Neuronal stem cell (in vitro differentiated cells): ENCODE data around the gene PAQR7.

Experiments
- DNase-seq: peaks from one replicate; pipeline ENCODE4 v3.0.0-alpha.2; 2013; ENCODE audit warnings: low spot score
- H2AFZ ChIP-seq: one replicate; pipeline ENCODE4 v1.6.1; 2013; ENCODE audit warnings: mild to moderate bottlenecking, low read length, inconsistent platforms
- H2AK5ac ChIP-seq: 2 replicates; pipeline ENCODE4 v1.6.1; 2013; ENCODE audit warnings: low read depth, mild to moderate bottlenecking, inconsistent platforms, low read length, moderate library complexity, mixed read lengths
- H2BK120ac ChIP-seq: 2 replicates; pipeline ENCODE4 v1.6.1; 2013; ENCODE audit warnings: low read depth, mild to moderate bottlenecking, inconsistent platforms, low read length, moderate library complexity, mixed read lengths
- H2BK12ac ChIP-seq: one replicate; pipeline ENCODE4 v1.6.1; 2013; ENCODE audit warnings: low read length, inconsistent platforms
- H2BK15ac ChIP-seq: 2 replicates; pipeline ENCODE4 v1.6.1; 2013; ENCODE audit warnings: mild to moderate bottlenecking, low read length, inconsistent platforms, mixed read lengths
- H2BK5ac ChIP-seq: one replicate; pipeline ENCODE4 v1.6.1; 2013; ENCODE audit warnings: inconsistent platforms, mild to moderate bottlenecking, low read length, moderate library complexity
- H3K14ac ChIP-seq: one replicate; pipeline ENCODE4 v1.6.1; 2013; ENCODE audit warnings: low read length, inconsistent platforms
- H3K18ac ChIP-seq: 2 replicates; pipeline ENCODE4 v1.6.1; 2013; ENCODE audit warnings: low read length, inconsistent platforms
- H3K23ac ChIP-seq: 2 replicates; pipeline ENCODE4 v1.6.1; 2013; ENCODE audit warnings: low read depth, mild to moderate bottlenecking, mixed read lengths, low read length, inconsistent platforms; ENCODE audit not compliant: poor library complexity
- H3K27ac ChIP-seq: replicated peaks from 3 replicates; pipeline ENCODE4 v1.5.1; 2013; ENCODE audit warnings: low read length, inconsistent platforms
- H3K27me3 ChIP-seq, 3 experiments: 2 replicates each; pipeline ENCODE4 v1.6.1; 2013; ENCODE audit warnings: low read length in 3 of 3, mild to moderate bottlenecking in 2 of 3, inconsistent platforms in 1 of 3, low read depth in 1 of 3, mixed read lengths in 1 of 3, moderate library complexity in 1 of 3; ENCODE audit not compliant: control insufficient read depth in 3 of 3, insufficient read depth in 3 of 3
- H3K36me3 ChIP-seq, 2 donors: replicated peaks in 1 of 2; 2 replicates each; pipeline ENCODE4 v1.6.1; 2013; ENCODE audit warnings: low read length in 2 of 2; ENCODE audit not compliant: control insufficient read depth in 2 of 2, insufficient read depth in 2 of 2
- H3K4ac ChIP-seq: 2 replicates; pipeline ENCODE4 v1.6.1; 2013; ENCODE audit warnings: inconsistent platforms, mild to moderate bottlenecking, low read length, moderate library complexity
- H3K4me1 ChIP-seq, 2 donors: 1 replicate in 1 of 2; 2 replicates in 1 of 2; pipeline ENCODE4 v1.6.1; 2013; ENCODE audit warnings: low read length in 2 of 2, low read depth in 1 of 2; ENCODE audit not compliant: control insufficient read depth in 2 of 2, insufficient read depth in 1 of 2
- H3K4me2 ChIP-seq: one replicate; pipeline ENCODE4 v1.6.1; 2013; ENCODE audit warnings: mild to moderate bottlenecking, low read length, inconsistent platforms; ENCODE audit not compliant: insufficient read depth, poor library complexity, severe bottlenecking
- H3K4me3 ChIP-seq, 2 donors: 2 replicates each; pipeline ENCODE4 v1.5.1; 2013; ENCODE audit warnings: low read length in 2 of 2, mild to moderate bottlenecking in 2 of 2, inconsistent platforms in 1 of 2, moderate library complexity in 1 of 2
- H3K79me1 ChIP-seq: one replicate; pipeline ENCODE4 v1.6.1; 2013; ENCODE audit warnings: low read depth, mild to moderate bottlenecking, inconsistent platforms, low read length, moderate library complexity
- H3K9ac ChIP-seq: one replicate; pipeline ENCODE4 v1.6.1; 2013; ENCODE audit warnings: mild to moderate bottlenecking, low read depth, low read length, inconsistent platforms; ENCODE audit not compliant: poor library complexity
- H3K9me3 ChIP-seq, 2 donors: replicated peaks in 1 of 2; 2 replicates each; pipeline versions ENCODE3 to v1.6.1; 2013; ENCODE audit warnings: low read length in 2 of 2, mild to moderate bottlenecking in 2 of 2, inconsistent platforms in 1 of 2, low read depth in 1 of 2, mixed read lengths in 1 of 2, moderate library complexity in 1 of 2; ENCODE audit not compliant: control insufficient read depth in 2 of 2, insufficient read depth in 1 of 2
- H4K8ac ChIP-seq: one replicate; pipeline ENCODE4 v1.6.1; 2013; ENCODE audit warnings: low read depth, mild to moderate bottlenecking, inconsistent platforms, low read length, moderate library complexity
- H4K91ac ChIP-seq: one replicate; pipeline ENCODE4 v1.6.1; 2013; ENCODE audit warnings: low read length, low read depth, mild to moderate bottlenecking, inconsistent platforms; ENCODE audit not compliant: poor library complexity
- WGBS, 2 donors: extraction: QIAGEN DNeasy Blood & Tissue Kit; methylation state at CpG; one replicate each; pipeline ENCODE4 v1.1.7; 2013; ENCODE audit warnings: missing lambda C conversion rate in 2 of 2, mixed read lengths in 1 of 2; ENCODE audit not compliant: insufficient read length in 2 of 2, insufficient replicate concordance in 1 of 2; ENCODE audit errors: extremely low coverage in 2 of 2; 5-methylcytosine and 5-hydroxymethylcytosine counted together

PAQR7 gene

GRCh38 chr1:25858494-25858893, 17.0 kb downstream of the PAQR7 start:
- no CpG with 5 or more reads among the region's 7 CpGs for WGBS, 2 donors
- no peak overlapping the region for H2BK15ac ChIP-seq
- no peak overlapping the region for H2AK5ac ChIP-seq
- peaks cover 3 to 6% of the 10 kb centered on the region in 2 donors for H3K4me1 ChIP-seq
- no peak overlapping the region for H3K27ac ChIP-seq
- peaks cover 2 to 14% of the 10 kb centered on the region in 2 donors for H3K36me3 ChIP-seq
- peak overlapping the region; percentile 90 for H3K23ac ChIP-seq
- no peaks in the 10 kb centered on the region for H3K79me1 ChIP-seq
- no peak overlapping the region for H3K14ac ChIP-seq
- H3K4me2 ChIP-seq = peak overlapping the region; percentile 98
- no peaks in the 10 kb centered on the region for H3K9me3 ChIP-seq
- no peak overlapping the region for H2BK5ac ChIP-seq
- no peaks in the 10 kb centered on the region for H3K27me3 ChIP-seq
- no peak overlapping the region for H2BK120ac ChIP-seq
- peak overlapping the region; percentile 92 for H3K4me3 ChIP-seq
- no peak overlapping the region for H4K8ac ChIP-seq
- H4K91ac ChIP-seq = no peak overlapping the region
- peak overlapping the region; percentile 93 for H2AFZ ChIP-seq
- peak overlapping the region; percentile 46 for H3K9ac ChIP-seq
- peak overlapping the region; percentile 82 for H3K18ac ChIP-seq
- DNase-seq = no peak
- H3K4ac ChIP-seq = no peak overlapping the region
- H2BK12ac ChIP-seq = no peak overlapping the region

DNA sequence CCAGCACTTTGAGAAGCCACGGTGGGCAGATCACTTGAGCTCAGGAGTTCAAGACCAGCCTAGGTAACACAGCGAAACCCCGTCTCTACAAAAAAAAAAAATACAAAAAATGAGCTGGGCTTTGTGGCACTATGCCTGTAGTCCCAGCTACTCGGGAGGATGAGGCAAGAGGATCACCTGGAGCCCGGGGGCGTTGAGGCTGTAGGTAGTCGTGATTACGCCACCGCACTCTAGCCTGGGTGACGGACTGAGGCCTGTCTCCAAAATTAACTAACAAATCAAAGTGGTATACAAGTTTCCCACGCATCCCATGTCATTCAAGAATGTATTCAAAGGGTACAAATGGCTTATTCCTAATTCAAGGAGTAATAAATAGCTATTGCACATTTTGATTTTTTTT, 18.7 kb downstream of the PAQR7 start:
- Histone ChIP-seq H4K91ac (no peak overlapping the region), H2BK15ac (no peak overlapping the region), H3K4me3 (no peak overlapping the region), H3K36me3 (no peaks in the 10 kb centered on the region), H3K9me3 (peaks cover 0 to 3% of the 10 kb centered on the region in 2 donors), H4K8ac (no peak overlapping the region), H3K4ac (no peak overlapping the region), H2AK5ac (no peak overlapping the region), H3K27me3 (peaks cover 0 to under 1% (median 0%) of the 10 kb centered on the region in 3 experiments), H3K14ac (no peak overlapping the region), H2BK12ac (no peak overlapping the region), H3K4me1 (peaks cover 3 to 6% of the 10 kb centered on the region in 2 donors), H3K23ac (no peak overlapping the region), H2AFZ (no peak overlapping the region), H3K9ac (no peak overlapping the region), H2BK5ac (no peak overlapping the region), H3K27ac (no peak overlapping the region), H2BK120ac (no peak overlapping the region), H3K18ac (no peak overlapping the region), H3K79me1 (no peaks in the 10 kb centered on the region), H3K4me2 (no peak overlapping the region)
- DNase-seq = no peak
- no CpG with 5 or more reads among the region's 11 CpGs for WGBS, 2 donors

DNA sequence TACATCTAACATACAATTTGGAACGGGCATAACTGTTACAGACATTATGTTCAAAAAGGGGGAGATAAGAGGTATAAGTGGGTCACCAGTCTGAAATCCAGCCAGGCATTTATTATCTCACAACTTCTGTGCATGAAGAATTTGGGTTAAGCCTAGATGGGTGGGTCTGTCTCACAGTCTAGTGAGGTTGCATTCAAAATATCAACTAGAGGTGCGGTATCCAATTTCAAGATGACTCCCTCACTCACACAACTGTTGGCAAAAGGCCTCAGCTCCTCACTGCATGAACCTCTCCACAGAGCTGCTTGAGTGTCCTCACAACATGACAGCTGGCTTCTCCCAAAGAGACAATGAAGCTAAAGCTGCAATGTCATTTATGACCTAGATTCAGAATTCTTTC, 21.0 kb downstream of the PAQR7 start:
- H3K18ac ChIP-seq = no peak overlapping the region
- WGBS, 2 donors = no CpG with 5 or more reads among the region's 2 CpGs
- no peak overlapping the region for H2BK5ac ChIP-seq
- H3K4me3 ChIP-seq = no peak overlapping the region
- no peaks in the 10 kb centered on the region for H3K79me1 ChIP-seq
- DNase-seq = no peak
- no peak overlapping the region for H3K4ac ChIP-seq
- H4K8ac ChIP-seq = no peak overlapping the region
- no peak overlapping the region for H2AFZ ChIP-seq
- H4K91ac ChIP-seq = no peak overlapping the region
- H2BK120ac ChIP-seq = no peak overlapping the region
- no peak overlapping the region for H2BK12ac ChIP-seq
- H2AK5ac ChIP-seq = no peak overlapping the region
- peaks cover 0 to 4% of the 10 kb centered on the region in 2 donors for H3K9me3 ChIP-seq
- H3K27ac ChIP-seq = no peak overlapping the region
- no peak overlapping the region for H3K9ac ChIP-seq
- no peak overlapping the region for H3K14ac ChIP-seq
- H2BK15ac ChIP-seq = no peak overlapping the region
- H3K4me1 ChIP-seq = peaks cover 2 to 3% of the 10 kb centered on the region in 2 donors
- H3K36me3 ChIP-seq = no peaks in the 10 kb centered on the region
- no peak overlapping the region for H3K23ac ChIP-seq
- H3K27me3 ChIP-seq = peaks cover 0 to 2% (median 0%) of the 10 kb centered on the region in 3 experiments
- no peak overlapping the region for H3K4me2 ChIP-seq

DNA sequence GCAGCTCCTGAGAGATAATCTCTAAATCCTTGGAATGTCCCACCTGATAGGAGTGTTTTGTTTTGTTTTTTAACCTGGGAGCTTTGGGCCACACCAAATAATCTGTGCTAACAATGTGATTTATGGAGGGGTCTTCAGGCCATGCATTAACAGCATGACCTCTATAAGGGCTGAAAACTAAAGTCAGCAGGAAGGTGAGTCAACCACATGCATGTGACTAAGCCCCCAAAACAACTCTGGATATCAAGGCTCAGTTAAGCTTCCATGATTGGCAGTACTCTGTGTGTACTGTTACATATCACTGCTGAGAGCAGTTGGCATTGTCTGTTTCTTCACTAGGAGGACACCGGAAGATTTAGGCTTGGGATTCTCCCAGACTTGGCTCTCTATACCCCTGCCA, 27.0 kb downstream of the PAQR7 start:
- H3K9me3 ChIP-seq = peaks cover 0 to 4% of the 10 kb centered on the region in 2 donors
- H2AFZ ChIP-seq = no peak overlapping the region
- no peak overlapping the region for H4K91ac ChIP-seq
- no peak for DNase-seq
- no peak overlapping the region for H3K23ac ChIP-seq
- no peak overlapping the region for H3K4ac ChIP-seq
- no peak overlapping the region for H4K8ac ChIP-seq
- H3K27ac ChIP-seq = no peak overlapping the region
- H2BK12ac ChIP-seq = no peak overlapping the region
- no peak overlapping the region for H3K4me2 ChIP-seq
- no peak overlapping the region for H2BK15ac ChIP-seq
- no peak overlapping the region for H3K18ac ChIP-seq
- H3K36me3 ChIP-seq = no peaks in the 10 kb centered on the region
- H3K27me3 ChIP-seq = peaks cover 0 to 2% (median 0%) of the 10 kb centered on the region in 3 experiments
- no CpG with 5 or more reads among the region's 1 CpG for WGBS, 2 donors
- H3K4me1 ChIP-seq = peaks cover 0 to 4% of the 10 kb centered on the region in 2 donors
- no peak overlapping the region for H3K14ac ChIP-seq
- H3K4me3 ChIP-seq = no peak overlapping the region
- no peaks in the 10 kb centered on the region for H3K79me1 ChIP-seq
- H2BK5ac ChIP-seq = no peak overlapping the region
- H2BK120ac ChIP-seq = no peak overlapping the region
- no peak overlapping the region for H3K9ac ChIP-seq
- no peak overlapping the region for H2AK5ac ChIP-seq
